Activated naive CD4-positive, alpha-beta T cell treated with anti-CD3 and anti-CD28 coated beads, Interleukin-2, amount 10 ng/mL, durations not matched to agents 7 days and 5 days (primary cell): ENCODE results near the gene PALLD.

Experiments used
- CTCF ChIA-PET: fragments of 350-600 bp; sonication (Branson Sonifier 250); formaldehyde crosslinking; loops from one replicate; lab custom pipeline; 2021; ENCODE audit warnings: antibody characterized with exemption; lab: Charles Lee
- DNase-seq: peaks from one replicate; pipeline ENCODE4 v3.0.0-alpha.2; 2020
- H3K27ac Mint-ChIP-seq: one replicate; pipeline ENCODE4 v1.8.0; 2021; ENCODE audit warnings: mild to moderate bottlenecking, moderate library complexity, mixed read lengths
- H3K27me3 Mint-ChIP-seq: one replicate; pipeline ENCODE4 v1.8.0; 2021; ENCODE audit warnings: mild to moderate bottlenecking, mixed read lengths
- H3K36me3 Mint-ChIP-seq: one replicate; pipeline ENCODE4 v1.8.0; 2021; ENCODE audit warnings: mixed read lengths
- H3K4me1 Mint-ChIP-seq: one replicate; pipeline ENCODE4 v1.8.0; 2021; ENCODE audit warnings: mixed read lengths
- H3K4me3 Mint-ChIP-seq: one replicate; pipeline ENCODE4 v1.8.0; 2021; ENCODE audit warnings: mild to moderate bottlenecking, moderate library complexity, mixed read lengths
- H3K9me3 Mint-ChIP-seq: one replicate; pipeline ENCODE4 v1.8.0; 2021; ENCODE audit warnings: mixed read lengths

The PALLD gene

DNA sequence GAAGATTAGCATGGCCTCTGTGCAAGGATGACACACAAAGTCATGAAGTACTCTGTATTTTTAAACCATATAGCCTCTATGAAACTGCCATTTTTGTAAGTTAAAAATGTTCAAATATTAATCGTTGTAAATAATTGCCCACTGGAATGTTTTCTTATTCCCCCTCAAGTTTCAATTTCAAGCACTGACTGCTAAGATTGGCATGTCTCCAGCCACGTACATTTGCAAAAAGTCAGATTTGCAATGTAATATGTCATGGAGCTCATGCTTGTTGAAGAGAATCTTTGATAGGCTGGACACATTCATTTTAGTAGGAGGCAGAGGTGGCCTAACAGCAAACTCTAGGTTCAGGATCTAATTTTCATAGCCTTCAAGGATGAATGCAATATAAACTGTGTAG is 388.5 kb downstream of the PALLD start:
- no peak overlapping the region for H3K4me3 Mint-ChIP-seq
- H3K36me3 Mint-ChIP-seq, result no peaks in the 10 kb centered on the region
- H3K27me3 Mint-ChIP-seq, result peaks cover 9% of the 10 kb centered on the region
- no peak for DNase-seq
- H3K27ac Mint-ChIP-seq, result no peak overlapping the region
- CTCF ChIA-PET, result no interaction called here
- no peaks in the 10 kb centered on the region for H3K9me3 Mint-ChIP-seq
- H3K4me1 Mint-ChIP-seq, result no peaks in the 10 kb centered on the region

- Mint-ChIP-seq H3K4me3 (no peak overlapping the region), H3K9me3 (no peaks in the 10 kb centered on the region), H3K27ac (no peak overlapping the region), H3K4me1 (no peaks in the 10 kb centered on the region), H3K36me3 (no peaks in the 10 kb centered on the region), H3K27me3 (peaks cover 4% of the 10 kb centered on the region)
- CTCF ChIA-PET, result no interaction called here
- DNase-seq, result no peak
Measured at GRCh38 chr4:168886351-168886750, 389.5 kb downstream of the PALLD start.

GRCh38 chr4:168887809-168888208 is 391.0 kb downstream of the PALLD start:
- CTCF ChIA-PET, result no interaction called here
- Mint-ChIP-seq H3K9me3 (no peaks in the 10 kb centered on the region), H3K36me3 (no peaks in the 10 kb centered on the region), H3K4me1 (no peaks in the 10 kb centered on the region), H3K27me3 (no peaks in the 10 kb centered on the region), H3K27ac (no peak overlapping the region), H3K4me3 (no peak overlapping the region)
- no peak for DNase-seq

DNA sequence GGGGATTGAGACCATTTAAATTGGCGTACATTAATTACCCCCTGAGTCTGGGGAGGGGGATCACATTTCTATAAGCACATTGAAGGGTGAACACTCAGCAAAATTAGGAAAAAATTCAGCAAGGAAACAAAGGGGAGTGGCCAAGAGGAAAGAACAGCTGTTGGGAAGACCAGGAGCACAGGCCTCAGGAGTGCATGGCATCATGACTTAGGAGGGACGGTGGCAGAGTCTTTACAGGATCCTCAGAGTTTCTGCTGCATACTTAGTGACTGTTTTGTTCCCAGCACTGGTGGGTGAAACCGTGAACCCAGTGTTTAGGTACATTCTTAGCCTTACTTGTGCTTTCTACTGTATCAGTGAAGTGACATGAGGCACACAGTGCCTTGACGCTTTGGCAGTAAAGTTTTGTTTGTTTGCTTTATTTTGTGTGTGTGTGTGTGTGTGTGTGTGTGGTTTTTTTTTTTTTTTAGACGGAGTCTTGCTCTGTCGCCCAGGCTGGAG is 391.9 kb downstream of the PALLD start:
- H3K9me3 Mint-ChIP-seq, result no peaks in the 10 kb centered on the region
- no peaks in the 10 kb centered on the region for H3K27me3 Mint-ChIP-seq
- H3K36me3 Mint-ChIP-seq, result no peaks in the 10 kb centered on the region
- CTCF ChIA-PET, result no interaction called here
- no peak overlapping the region for H3K27ac Mint-ChIP-seq
- no peaks in the 10 kb centered on the region for H3K4me1 Mint-ChIP-seq
- H3K4me3 Mint-ChIP-seq, result no peak overlapping the region
- no peak for DNase-seq

DNA sequence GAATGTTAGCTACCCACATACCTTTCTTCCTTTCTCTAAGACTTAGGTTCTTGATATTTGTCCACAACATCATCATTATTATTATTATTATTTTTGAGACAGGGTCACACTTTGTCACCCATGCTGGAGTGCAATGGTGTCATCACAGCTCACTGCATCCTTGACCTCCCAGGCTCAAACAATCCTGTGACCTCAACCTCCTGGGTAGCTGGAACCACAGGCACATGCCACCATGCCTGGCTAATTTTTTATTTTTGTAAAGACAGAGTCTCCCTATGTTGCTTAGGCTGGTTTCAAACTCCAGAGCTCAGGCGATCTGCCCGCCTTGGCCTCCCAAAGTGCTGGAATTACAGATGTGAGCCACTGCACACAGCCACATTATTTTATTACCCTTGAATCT is 394.2 kb downstream of the PALLD start:
- H3K36me3 Mint-ChIP-seq, result no peaks in the 10 kb centered on the region
- no peak for DNase-seq
- H3K27me3 Mint-ChIP-seq, result no peaks in the 10 kb centered on the region
- H3K27ac Mint-ChIP-seq, result no peak overlapping the region
- H3K4me1 Mint-ChIP-seq, result no peaks in the 10 kb centered on the region
- CTCF ChIA-PET, result interaction anchor here (0.6 kb wide), 1 partner anchor 42 kb away, joined by 3 read pairs; no protein-coding TSS in a partner anchor
- H3K4me3 Mint-ChIP-seq, result no peak overlapping the region
- no peaks in the 10 kb centered on the region for H3K9me3 Mint-ChIP-seq

GRCh38 chr4:168891688-168892087 is 394.8 kb downstream of the PALLD start:
- no peak for DNase-seq
- H3K36me3 Mint-ChIP-seq, result no peaks in the 10 kb centered on the region
- H3K4me1 Mint-ChIP-seq, result no peaks in the 10 kb centered on the region
- no peak overlapping the region for H3K4me3 Mint-ChIP-seq
- H3K27me3 Mint-ChIP-seq, result no peaks in the 10 kb centered on the region
- no peak overlapping the region for H3K27ac Mint-ChIP-seq
- H3K9me3 Mint-ChIP-seq, result no peaks in the 10 kb centered on the region
- CTCF ChIA-PET, result no interaction called here

DNA sequence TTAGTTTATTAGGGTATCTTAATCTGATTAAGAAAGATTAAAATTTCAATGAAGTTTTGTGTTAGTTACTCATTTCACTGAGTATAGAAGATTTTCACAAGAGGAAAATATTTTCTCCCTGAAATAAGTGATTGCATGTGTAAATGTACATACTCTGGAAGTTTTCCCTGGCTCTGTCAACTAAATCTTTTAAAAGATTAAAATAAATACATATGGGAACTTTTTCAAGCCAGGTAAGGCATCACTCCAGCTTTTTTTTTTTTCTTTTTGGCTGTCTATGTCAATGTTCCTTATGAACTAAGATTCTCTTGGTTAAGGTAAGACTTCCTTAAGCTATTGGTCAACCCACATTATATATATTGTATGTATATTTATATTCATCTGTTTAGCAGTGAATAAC is 395.6 kb downstream of the PALLD start:
- no peaks in the 10 kb centered on the region for H3K27me3 Mint-ChIP-seq
- no peak overlapping the region for H3K27ac Mint-ChIP-seq
- CTCF ChIA-PET, result interaction anchor here (1.5 kb wide), 1 partner anchor 306 kb away, joined by 3 read pairs; no protein-coding TSS in a partner anchor
- H3K4me1 Mint-ChIP-seq, result no peaks in the 10 kb centered on the region
- H3K4me3 Mint-ChIP-seq, result no peak overlapping the region
- no peaks in the 10 kb centered on the region for H3K36me3 Mint-ChIP-seq
- H3K9me3 Mint-ChIP-seq, result no peaks in the 10 kb centered on the region
- no peak for DNase-seq

GRCh38 chr4:168893205-168893604 is 396.4 kb downstream of the PALLD start:
- CTCF ChIA-PET, result interaction anchor here (1.5 kb wide), 1 partner anchor 307 kb away, joined by 3 read pairs; no protein-coding TSS in a partner anchor

GRCh38 chr4:168893807-168894206 is 397.0 kb downstream of the PALLD start:
- Mint-ChIP-seq H3K9me3 (no peaks in the 10 kb centered on the region), H3K4me3 (no peak overlapping the region), H3K27me3 (no peaks in the 10 kb centered on the region), H3K4me1 (no peaks in the 10 kb centered on the region), H3K36me3 (no peaks in the 10 kb centered on the region), H3K27ac (no peak overlapping the region)
- CTCF ChIA-PET, result interaction anchor here (1.5 kb wide), 1 partner anchor 308 kb away, joined by 3 read pairs; no protein-coding TSS in a partner anchor
- DNase-seq, result no peak

More at GRCh38 chr4:168893205-168893604, 396.4 kb downstream of the PALLD start:
- Mint-ChIP-seq H3K27ac (no peak overlapping the region), H3K4me3 (no peak overlapping the region), H3K27me3 (no peaks in the 10 kb centered on the region), H3K36me3 (no peaks in the 10 kb centered on the region), H3K9me3 (no peaks in the 10 kb centered on the region), H3K4me1 (no peaks in the 10 kb centered on the region)
- DNase-seq, result no peak

DNA sequence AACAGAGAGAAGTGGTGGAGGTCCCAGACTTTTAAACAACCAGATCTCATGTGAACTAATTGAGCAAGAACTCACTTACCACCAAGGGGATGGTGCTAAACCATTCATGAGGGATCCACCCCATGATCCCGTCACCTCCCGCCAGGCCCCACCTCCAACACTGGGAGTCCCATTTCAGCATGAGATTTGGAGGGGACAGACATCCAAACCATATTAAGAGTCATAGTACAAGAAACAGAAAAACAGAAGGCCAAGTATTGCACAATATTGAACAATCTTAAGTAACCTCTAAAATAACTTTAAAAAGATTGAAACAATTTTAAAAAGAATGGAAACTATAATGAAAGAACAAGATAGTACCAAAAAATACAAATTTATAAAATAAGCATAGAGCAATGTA is 403.2 kb downstream of the PALLD start:
- CTCF ChIA-PET, result interaction anchor here (1.0 kb wide), 1 partner anchor 22 kb away, joined by 3 read pairs; no protein-coding TSS in a partner anchor

GRCh38 chr4:168907119-168907698 is 410.4 kb downstream of the PALLD start:
- Mint-ChIP-seq H3K27ac (no peak overlapping the region), H3K27me3 (no peaks in the 10 kb centered on the region), H3K4me1 (no peaks in the 10 kb centered on the region), H3K9me3 (no peaks in the 10 kb centered on the region), H3K4me3 (no peak overlapping the region), H3K36me3 (no peaks in the 10 kb centered on the region)
- CTCF ChIA-PET, result no interaction called here
- DNase-seq, result no peak

More for the DNA sequence above, 403.2 kb downstream of the PALLD start:
- no peak overlapping the region for H3K4me3 Mint-ChIP-seq
- no peaks in the 10 kb centered on the region for H3K9me3 Mint-ChIP-seq
- H3K27ac Mint-ChIP-seq, result no peak overlapping the region
- H3K4me1 Mint-ChIP-seq, result no peaks in the 10 kb centered on the region
- no peaks in the 10 kb centered on the region for H3K36me3 Mint-ChIP-seq
- DNase-seq, result no peak
- H3K27me3 Mint-ChIP-seq, result no peaks in the 10 kb centered on the region

DNA sequence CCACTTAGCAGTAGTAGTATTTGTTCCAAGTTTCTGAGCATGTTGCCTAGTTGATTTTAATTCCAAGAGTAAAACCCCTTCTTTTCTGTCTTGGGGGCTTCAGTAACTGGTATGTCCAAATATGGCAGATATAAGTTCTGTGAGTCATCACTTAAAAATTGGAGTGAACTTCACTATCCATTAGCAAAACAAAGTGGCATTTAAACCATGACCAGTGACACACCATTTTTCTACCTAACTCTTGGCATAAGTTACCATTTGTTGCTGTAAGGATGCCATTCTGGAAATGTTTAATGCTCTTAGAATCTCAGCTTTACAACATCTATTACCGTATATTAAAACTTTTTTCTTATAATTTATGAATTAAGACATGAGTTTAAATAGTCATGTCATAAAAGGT is 411.2 kb downstream of the PALLD start:
- Mint-ChIP-seq H3K36me3 (no peaks in the 10 kb centered on the region), H3K4me3 (no peak overlapping the region), H3K9me3 (no peaks in the 10 kb centered on the region), H3K4me1 (no peaks in the 10 kb centered on the region), H3K27me3 (no peaks in the 10 kb centered on the region), H3K27ac (no peak overlapping the region)
- no peak for DNase-seq
- CTCF ChIA-PET, result no interaction called here

DNA sequence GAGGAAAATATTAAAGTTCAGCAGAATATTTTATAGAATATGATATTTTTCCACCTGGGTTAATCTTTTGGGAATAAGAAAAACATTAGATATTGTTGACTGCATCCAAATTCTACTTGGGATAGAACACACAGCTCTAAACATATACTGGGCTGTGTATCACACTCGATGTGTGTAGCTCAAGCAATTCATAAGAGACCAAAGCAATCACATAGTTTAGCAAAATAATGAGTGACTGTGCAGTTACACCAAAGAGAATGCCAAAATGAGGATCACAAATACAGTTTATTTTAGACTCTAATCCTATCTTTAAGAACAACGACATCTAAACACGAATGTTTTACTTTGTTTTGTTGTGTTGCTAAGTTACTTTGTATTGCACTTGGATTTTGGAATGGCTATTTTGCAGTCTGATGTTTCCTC is 412.0 kb downstream of the PALLD start:
- H3K27ac Mint-ChIP-seq, result no peak overlapping the region
- no peaks in the 10 kb centered on the region for H3K4me1 Mint-ChIP-seq
- H3K9me3 Mint-ChIP-seq, result no peaks in the 10 kb centered on the region
- no peak overlapping the region for H3K4me3 Mint-ChIP-seq
- no peaks in the 10 kb centered on the region for H3K27me3 Mint-ChIP-seq
- no peaks in the 10 kb centered on the region for H3K36me3 Mint-ChIP-seq
- no peak for DNase-seq
- CTCF ChIA-PET, result no interaction called here

DNA sequence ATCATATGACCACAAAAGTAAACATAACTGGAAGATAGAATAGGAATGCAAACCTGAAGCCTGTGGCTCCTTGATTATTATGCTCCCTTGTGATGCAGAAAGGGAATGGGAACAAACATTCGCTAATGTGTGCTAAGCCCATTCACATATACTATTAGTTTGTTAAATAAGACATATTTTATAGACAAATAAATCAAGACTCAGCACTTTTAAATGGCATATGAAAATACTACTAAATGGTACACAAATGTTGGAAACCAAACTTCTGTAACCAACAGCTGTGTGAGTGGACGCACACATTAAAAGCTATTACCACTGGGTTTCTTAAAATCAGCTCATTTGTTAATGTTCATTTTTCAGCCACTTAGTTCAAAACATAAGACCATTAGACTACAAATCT is 417.2 kb downstream of the PALLD start:
- no peak overlapping the region for H3K27ac Mint-ChIP-seq
- H3K4me1 Mint-ChIP-seq, result no peaks in the 10 kb centered on the region
- no peak overlapping the region for H3K4me3 Mint-ChIP-seq
- no peak for DNase-seq
- CTCF ChIA-PET, result interaction anchor here (1.3 kb wide), 1 partner anchor 9 kb away, joined by 3 read pairs; no protein-coding TSS in a partner anchor
- no peaks in the 10 kb centered on the region for H3K36me3 Mint-ChIP-seq
- H3K27me3 Mint-ChIP-seq, result no peaks in the 10 kb centered on the region
- no peaks in the 10 kb centered on the region for H3K9me3 Mint-ChIP-seq

GRCh38 chr4:168917138-168917779 is 420.4 kb downstream of the PALLD start:
- no peaks in the 10 kb centered on the region for H3K27me3 Mint-ChIP-seq

More at GRCh38 chr4:168917138-168917779, 420.4 kb downstream of the PALLD start:
- DNase-seq, result no peak
- Mint-ChIP-seq H3K27ac (no peak overlapping the region), H3K4me1 (no peaks in the 10 kb centered on the region), H3K36me3 (no peaks in the 10 kb centered on the region), H3K4me3 (no peak overlapping the region), H3K9me3 (no peaks in the 10 kb centered on the region)
- CTCF ChIA-PET, result interaction anchor here (1.0 to 7.5 kb wide), 4 partner anchors 99 to 731 kb away, joined by 3 to 67 read pairs (median 6); no protein-coding TSS in a partner anchor
